Left forelimb (tissue), 1 donor: Measurements from ENCODE around the gene NPAS3.

Experiments
- DNase-seq: peaks from one replicate; pipeline ENCODE4 v3.0.0-alpha.2; 2018; ENCODE audit warnings: low spot score

The NPAS3 gene

GRCh38 chr14:33257796-33258195 lies 319.1 kb downstream of the NPAS3 start:
- DNase-seq: no peak

- DNase-seq: no peak
Observed at GRCh38 chr14:33259764-33260163, 321.1 kb downstream of the NPAS3 start.

- no peak for DNase-seq
Observed at GRCh38 chr14:33271216-33271615, 332.5 kb downstream of the NPAS3 start.

GRCh38 chr14:33271891-33272290 lies 333.2 kb downstream of the NPAS3 start:
- no peak for DNase-seq

- no peak for DNase-seq
Observed at GRCh38 chr14:33273978-33274377, 335.3 kb downstream of the NPAS3 start.

GRCh38 chr14:33275879-33276278 lies 337.2 kb downstream of the NPAS3 start:
- DNase-seq: no peak

GRCh38 chr14:33279865-33280264 lies 341.2 kb downstream of the NPAS3 start:
- DNase-seq: no peak

- no peak for DNase-seq
Observed at GRCh38 chr14:33280646-33281045, 342.0 kb downstream of the NPAS3 start.

GRCh38 chr14:33282331-33283230 lies 343.9 kb downstream of the NPAS3 start:
- DNase-seq: no peak

- DNase-seq: no peak
Observed at GRCh38 chr14:33285902-33286700, 347.4 kb downstream of the NPAS3 start.

- no peak for DNase-seq
Observed at GRCh38 chr14:33287189-33287588, 348.5 kb downstream of the NPAS3 start.

GRCh38 chr14:33290641-33291040 lies 352.0 kb downstream of the NPAS3 start:
- no peak for DNase-seq

GRCh38 chr14:33291529-33292104 lies 352.9 kb downstream of the NPAS3 start:
- DNase-seq: no peak

GRCh38 chr14:33294419-33294818 lies 355.7 kb downstream of the NPAS3 start:
- no peak for DNase-seq

- no peak for DNase-seq
Observed at GRCh38 chr14:33297565-33297964, 358.9 kb downstream of the NPAS3 start.

GRCh38 chr14:33307691-33308251 lies 369.1 kb downstream of the NPAS3 start:
- no peak for DNase-seq

GRCh38 chr14:33309106-33309505 lies 370.4 kb downstream of the NPAS3 start:
- DNase-seq: no peak

GRCh38 chr14:33315217-33315616 lies 376.5 kb downstream of the NPAS3 start:
- no peak for DNase-seq

- no peak for DNase-seq
Observed at GRCh38 chr14:33315721-33316120, 377.0 kb downstream of the NPAS3 start.

GRCh38 chr14:33317675-33318074 lies 379.0 kb downstream of the NPAS3 start:
- DNase-seq: no peak

GRCh38 chr14:33323979-33324378 lies 385.3 kb downstream of the NPAS3 start:
- DNase-seq: no peak

GRCh38 chr14:33331176-33331949 lies 392.7 kb downstream of the NPAS3 start:
- no peak for DNase-seq
